ENCODE results near the gene NFATC1.

NFATC1 gene

GRCh38 chr18:79395761-79396404, at the start of gene NFATC1:
Gene NFATC1 (plus strand): TSS chr18:79395930. CDS start chr18:79396225, 295 bp downstream.
- peak; percentile 76 for DNase-seq

DNA sequence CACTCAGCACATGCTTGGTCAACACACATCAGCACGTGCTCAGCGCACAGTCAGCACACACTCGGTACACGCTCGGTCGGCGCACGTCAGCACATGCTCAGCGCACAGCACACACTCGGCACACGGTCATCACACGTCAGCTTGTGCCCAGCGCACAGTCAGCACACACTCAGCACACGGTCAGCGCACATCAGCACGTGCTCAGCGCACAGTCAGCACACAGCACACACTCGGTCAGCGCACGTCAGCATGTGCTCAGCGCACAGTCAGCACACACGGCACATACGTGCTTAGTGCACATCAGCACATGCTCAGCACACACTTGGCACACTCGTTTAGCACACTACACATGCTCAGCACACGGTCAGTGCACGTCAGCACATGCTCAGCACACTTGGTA, 49.7 kb upstream of the NFATC1 start:
- no peak for DNase-seq

DNA sequence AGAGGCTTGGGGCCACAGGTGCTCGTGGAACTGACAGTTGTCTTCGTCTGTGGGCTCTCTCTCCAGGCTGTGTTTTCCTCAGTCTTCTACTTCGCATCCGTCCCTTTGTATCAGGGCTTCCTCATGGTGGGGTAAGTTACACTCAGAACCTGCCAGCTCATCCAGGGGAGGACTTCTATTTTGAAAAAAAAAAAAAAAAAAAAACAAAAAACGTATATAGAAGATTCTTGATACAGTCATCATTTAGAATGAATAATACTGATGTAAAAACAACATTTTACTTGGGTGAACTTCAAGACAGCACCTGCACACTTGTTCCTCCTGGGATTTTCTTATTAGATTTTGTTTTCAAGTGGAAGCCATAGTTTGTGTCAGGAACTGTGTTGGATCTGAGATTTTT, 47.7 kb upstream of the NFATC1 start:
- no peak for DNase-seq

GRCh38 chr18:79352432-79352831, 43.3 kb upstream of the NFATC1 start:
- no peak for DNase-seq

- DNase-seq, result no peak
Observed at GRCh38 chr18:79353267-79353666, 42.5 kb upstream of the NFATC1 start.

DNA sequence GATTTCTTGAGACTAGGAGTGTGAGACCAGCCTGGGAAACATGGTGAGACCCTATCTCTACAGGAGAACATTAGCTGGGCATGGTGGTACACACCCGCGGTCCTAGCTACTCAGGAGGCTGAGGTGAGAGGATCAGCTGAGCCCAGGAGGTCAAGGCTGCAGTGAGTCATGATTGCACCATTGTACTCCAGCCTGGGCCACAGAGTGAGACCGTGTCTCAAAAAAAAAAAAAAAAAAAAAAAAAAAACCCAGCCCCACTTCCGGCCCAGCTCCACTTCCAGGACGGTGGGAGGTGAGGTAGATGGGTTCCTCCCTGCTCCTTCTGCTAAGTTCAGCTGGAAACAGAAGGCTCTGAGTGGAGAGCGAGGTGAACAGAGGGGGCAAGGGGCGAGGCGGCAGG, 41.4 kb upstream of the NFATC1 start:
- no peak for DNase-seq

- no peak for DNase-seq
Observed at GRCh38 chr18:79355433-79356335, 40.0 kb upstream of the NFATC1 start.

GRCh38 chr18:79356435-79356834, 39.3 kb upstream of the NFATC1 start:
- no peak for DNase-seq

DNA sequence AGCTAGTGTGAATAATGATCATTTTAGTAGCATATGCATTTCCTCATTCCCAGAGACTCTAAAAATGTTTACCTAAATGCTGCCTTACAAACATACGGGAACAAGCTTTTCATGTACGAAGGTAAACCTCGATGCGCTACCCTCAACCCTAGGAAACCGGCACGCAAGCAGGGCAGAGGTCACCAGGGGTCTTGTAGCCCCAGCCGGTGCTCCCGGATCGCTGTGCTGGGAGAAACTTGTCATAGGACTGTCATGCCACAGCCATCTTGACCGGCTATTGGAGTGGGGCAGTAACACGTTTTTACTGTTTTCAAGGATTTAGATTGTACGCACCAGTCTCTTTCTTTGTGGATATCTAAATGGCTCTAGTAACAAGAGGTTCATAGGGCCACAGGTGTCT, 34.8 kb upstream of the NFATC1 start:
- no peak for DNase-seq

- DNase-seq, result no peak
Observed at GRCh38 chr18:79361766-79362522, 33.8 kb upstream of the NFATC1 start.

DNA sequence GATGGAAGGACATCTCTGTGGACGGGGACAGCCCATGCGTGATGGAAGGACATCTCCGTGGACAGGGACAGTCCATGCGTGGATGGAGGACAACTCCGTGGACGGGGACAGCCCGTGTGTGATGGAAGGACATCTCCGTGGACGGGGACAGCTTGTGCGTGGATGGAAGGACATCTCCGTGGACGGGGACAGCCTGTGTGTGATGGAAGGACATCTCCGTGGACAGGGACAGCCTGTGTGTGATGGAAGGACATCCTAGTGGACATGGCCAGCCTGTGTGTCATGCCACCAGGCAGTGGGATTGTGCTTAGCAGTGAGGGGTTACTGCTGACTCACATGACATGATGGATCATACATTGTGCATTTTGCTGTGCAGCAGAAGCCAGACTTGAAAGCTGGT, 30.0 kb upstream of the NFATC1 start:
- DNase-seq, result no peak

DNA sequence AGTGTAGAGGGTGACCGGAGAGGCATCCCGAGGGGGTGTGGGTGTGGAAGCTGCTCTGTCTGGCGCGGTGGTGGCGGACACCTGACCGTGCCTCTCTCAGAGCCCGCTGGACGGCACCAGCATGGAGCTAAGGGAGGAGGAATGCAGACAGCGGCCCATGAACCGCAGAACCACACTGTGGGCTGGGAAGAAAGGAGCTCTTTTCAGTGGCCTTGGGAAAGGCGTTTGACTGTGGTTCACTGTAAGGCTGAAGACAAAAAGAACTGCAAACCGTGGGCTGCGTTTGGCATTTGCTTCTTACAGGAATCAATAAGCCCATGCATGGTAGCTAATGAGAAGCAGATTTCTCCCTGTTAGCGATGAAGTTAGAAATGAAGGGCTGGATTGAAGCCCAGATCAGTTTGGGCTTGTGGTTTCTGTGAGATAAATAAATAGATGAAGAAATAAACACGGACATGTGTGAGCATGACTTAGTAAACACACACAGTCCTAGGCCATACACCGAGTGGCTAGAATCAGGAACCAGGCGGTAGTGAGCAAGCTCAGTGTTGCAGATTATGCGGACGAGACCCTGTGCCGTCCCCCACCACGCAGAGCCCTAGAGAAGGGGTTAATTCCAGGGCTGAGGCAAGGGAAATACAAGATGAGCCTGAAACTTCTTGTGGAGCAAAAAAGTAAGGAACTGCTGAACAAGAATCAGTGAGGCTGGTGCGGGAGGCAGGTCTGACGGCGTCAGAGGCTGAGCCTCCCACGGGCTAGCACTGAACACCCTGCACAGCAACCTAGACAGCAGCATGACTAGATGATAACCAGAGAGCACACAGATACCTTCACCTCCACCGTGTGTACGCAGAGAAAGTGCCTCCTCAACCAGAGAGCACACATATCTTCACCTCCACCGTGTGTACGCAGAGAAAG, 29.3 kb upstream of the NFATC1 start:
- no peak for DNase-seq

- DNase-seq, result no peak
Observed at GRCh38 chr18:79367480-79367879, 28.2 kb upstream of the NFATC1 start.

DNA sequence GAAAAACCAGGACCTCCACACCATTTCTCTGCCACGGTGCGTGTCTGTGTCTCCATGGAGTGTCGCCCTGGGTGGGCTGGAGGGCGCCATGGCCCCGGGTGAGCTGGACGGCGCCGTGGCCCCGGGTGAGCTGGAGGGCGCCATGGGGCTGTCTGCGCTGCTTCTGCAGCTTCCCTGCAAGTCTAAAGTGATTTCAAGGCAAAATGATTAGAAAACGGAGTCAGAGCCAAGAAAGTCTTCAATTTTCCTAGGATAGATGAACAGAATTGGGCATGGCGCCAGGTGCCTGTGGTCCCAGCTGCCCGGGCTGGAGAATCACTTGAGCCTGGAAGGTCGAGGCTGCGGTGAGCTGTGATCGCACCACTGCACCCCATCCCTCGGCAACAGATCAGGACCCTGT, 27.7 kb upstream of the NFATC1 start:
- no peak for DNase-seq

GRCh38 chr18:79368681-79369080, 27.0 kb upstream of the NFATC1 start:
- DNase-seq, result peak; percentile 54

DNA sequence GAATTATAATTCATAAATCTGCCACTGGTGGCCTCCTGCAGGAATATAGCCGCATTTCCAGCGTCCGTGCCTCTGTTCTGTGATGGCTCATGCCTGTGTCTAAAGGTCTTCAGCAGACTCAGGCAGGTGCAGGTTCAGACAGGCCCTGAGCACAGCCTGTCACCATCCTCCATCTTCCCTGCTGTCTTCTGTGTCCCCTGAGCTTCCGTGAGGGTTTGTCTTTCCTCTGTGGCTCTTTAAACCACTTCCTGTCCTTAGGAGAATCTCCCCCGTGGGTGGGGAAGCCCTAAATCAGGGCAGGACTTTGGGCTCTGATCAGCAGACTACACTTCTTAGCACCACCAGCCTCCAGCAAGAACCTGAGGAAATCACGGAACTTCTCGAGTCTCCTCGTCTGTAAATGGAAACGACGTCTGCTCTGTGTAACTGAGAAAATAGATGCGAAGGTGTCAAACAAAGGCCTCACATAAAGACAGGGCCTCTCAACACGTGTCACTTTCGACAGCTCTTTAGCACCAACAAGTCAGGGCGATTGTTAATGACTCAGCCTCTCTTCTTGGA, 24.1 kb upstream of the NFATC1 start:
- no peak for DNase-seq

- DNase-seq, result no peak
Observed at GRCh38 chr18:79372461-79372860, 23.3 kb upstream of the NFATC1 start.

GRCh38 chr18:79372991-79373390, 22.7 kb upstream of the NFATC1 start:
- DNase-seq, result no peak

DNA sequence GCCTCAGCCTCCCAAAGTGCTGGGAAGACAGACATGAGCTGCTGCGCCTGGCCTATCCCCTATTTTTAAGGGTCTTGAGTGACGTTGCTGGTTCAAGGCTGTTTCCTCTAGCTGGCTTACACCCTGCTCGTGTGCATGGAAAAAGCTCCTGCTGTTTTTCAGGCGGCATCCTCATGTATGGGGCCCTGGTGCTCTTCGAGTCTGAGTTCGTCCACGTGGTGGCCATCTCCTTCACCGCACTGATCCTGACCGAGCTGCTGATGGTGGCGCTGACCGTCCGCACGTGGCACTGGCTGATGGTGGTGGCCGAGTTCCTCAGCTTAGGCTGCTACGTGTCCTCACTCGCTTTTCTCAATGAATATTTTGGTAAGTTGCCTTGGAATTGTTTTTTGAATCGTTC, 22.0 kb upstream of the NFATC1 start:
- DNase-seq, result no peak

DNA sequence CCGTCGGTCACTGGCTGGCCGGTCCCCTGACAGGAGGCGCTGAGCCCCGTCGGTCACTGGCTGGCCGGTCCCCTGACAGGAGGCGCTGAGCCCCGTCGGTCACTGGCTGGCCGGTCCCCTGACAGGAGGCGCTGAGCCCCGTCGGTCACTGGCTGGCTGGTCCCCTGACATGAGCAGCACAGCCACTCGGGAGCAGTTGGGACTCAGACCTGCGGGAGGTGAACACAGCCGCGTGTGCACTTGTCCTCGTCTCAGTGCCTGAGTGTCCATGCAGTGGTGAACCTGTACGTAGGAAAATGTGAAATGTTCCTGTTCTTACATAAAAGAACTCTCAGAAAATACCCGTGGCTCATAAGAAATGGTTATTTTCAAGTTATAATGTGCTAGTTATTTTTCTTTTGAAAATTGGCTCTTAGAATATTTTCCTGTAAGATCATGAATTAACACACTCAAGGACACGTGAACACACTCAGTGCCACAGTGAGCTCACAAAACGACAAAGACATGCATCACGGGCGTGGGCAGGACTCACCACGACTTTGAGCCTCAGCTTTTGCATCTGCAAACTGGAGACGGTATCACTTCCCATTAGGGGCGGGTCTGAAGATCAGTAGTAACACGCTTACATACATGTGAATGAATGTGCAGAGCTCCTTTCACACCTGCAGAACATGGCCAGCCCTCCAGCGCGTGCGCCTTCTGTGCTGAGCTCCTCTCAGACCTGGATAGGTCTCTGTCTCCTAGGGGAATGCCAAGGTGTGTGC, 21.1 kb upstream of the NFATC1 start:
- DNase-seq, result no peak

DNA sequence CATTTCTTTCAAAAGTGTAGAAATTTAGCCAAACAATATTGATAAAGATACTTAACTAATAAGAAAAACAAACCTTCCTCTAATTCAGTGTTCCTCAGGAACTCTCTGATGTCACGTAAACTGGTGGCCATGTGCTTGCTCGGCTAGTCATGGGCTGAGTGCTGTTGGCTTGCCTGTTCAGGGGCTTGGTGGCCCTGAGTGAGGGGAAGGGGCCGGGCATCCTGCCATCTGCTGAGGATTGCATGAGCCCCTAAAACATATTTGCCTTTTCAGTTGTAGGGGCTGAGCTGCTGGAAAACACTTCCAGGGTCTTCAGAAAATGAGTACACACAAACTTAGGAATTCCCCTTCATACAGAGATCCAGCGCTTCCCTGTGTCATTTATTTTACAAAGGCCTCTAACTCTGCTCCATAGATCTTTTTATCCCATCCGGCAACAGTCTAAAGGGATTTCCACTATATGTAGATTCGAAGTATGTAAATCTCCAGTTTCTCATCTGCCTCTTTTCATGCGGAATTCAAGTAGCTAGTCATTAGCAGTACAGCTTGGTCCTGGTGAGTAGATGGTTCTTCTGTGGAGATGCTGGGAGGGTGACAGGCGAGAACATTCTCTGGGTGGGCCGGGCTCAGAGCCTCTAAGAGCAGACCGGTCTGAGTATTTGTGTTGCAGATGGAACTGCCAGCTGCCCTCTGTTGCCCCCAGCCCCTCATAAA, 20.1 kb upstream of the NFATC1 start:
- no peak for DNase-seq
